Type B pancreatic cell (in vitro differentiated cells): ENCODE results near the gene DEPDC1. TPM values are rescaled to one million over a fixed set of nuclear protein-coding genes. Genes with fewer than 3 reads are reported as not detected.

ENCODE experiments used
- DNase-seq: peaks from one replicate; pipeline ENCODE4 v3.0.0; 2021; ENCODE audit warnings: mixed read lengths; ENCODE audit not compliant: unreplicated experiment; ENCODE audit errors: extremely low spot score
- H3K27ac Mint-ChIP-seq: 2 replicates; pipeline ENCODE4 v1.8.0; 2021; ENCODE audit warnings: mild to moderate bottlenecking, mixed read lengths
- H3K27me3 Mint-ChIP-seq: 2 replicates; pipeline ENCODE4 v1.8.0; 2021; ENCODE audit warnings: mixed read lengths
- H3K36me3 Mint-ChIP-seq: 2 replicates; pipeline ENCODE4 v1.8.0; 2021; ENCODE audit warnings: mixed read lengths
- H3K4me1 Mint-ChIP-seq: one replicate; pipeline ENCODE4 v1.8.0; 2021; ENCODE audit warnings: mixed read lengths; ENCODE audit not compliant: unreplicated experiment
- H3K4me3 Mint-ChIP-seq: 2 replicates; pipeline ENCODE4 v1.8.0; 2021; ENCODE audit warnings: mild to moderate bottlenecking, mixed read lengths
- H3K9me3 Mint-ChIP-seq: 2 replicates; pipeline ENCODE4 v1.8.0; 2021; ENCODE audit warnings: mixed read lengths
- total RNA-seq: library from RNA; stranded (reverse); gene quantifications from 2 replicates; pipeline ENCODE4 v1.2.1, GENCODE V29; 2021; ENCODE audit warnings: low replicate concordance
- TF ChIP-seq, protein P1 (sequence below): fragments of 200-600 bp; sonication (generic); conservative IDR thresholded peaks from 2 replicates; pipeline ENCODE4 v1.5.0; 2021; ENCODE audit warnings: antibody characterized with exemption, mild to moderate bottlenecking

DEPDC1 gene
- total RNA-seq, 1 donor from 2014 or later, result 25.7 TPM

GRCh38 chr1:68442822-68443556 is 53.9 kb downstream of the DEPDC1 start:
- TF ChIP-seq, protein P1, sequence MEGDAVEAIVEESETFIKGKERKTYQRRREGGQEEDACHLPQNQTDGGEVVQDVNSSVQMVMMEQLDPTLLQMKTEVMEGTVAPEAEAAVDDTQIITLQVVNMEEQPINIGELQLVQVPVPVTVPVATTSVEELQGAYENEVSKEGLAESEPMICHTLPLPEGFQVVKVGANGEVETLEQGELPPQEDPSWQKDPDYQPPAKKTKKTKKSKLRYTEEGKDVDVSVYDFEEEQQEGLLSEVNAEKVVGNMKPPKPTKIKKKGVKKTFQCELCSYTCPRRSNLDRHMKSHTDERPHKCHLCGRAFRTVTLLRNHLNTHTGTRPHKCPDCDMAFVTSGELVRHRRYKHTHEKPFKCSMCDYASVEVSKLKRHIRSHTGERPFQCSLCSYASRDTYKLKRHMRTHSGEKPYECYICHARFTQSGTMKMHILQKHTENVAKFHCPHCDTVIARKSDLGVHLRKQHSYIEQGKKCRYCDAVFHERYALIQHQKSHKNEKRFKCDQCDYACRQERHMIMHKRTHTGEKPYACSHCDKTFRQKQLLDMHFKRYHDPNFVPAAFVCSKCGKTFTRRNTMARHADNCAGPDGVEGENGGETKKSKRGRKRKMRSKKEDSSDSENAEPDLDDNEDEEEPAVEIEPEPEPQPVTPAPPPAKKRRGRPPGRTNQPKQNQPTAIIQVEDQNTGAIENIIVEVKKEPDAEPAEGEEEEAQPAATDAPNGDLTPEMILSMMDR, result peak; percentile 75
- Mint-ChIP-seq H3K36me3 (no peaks in the 10 kb centered on the region), H3K4me1 (peaks cover 7% of the 10 kb centered on the region), H3K4me3 (no peak overlapping the region), H3K9me3 (peaks cover 6% of the 10 kb centered on the region), H3K27ac (peak overlapping the region; percentile 13), H3K27me3 (peaks cover 17% of the 10 kb centered on the region)
- no peak for DNase-seq

GRCh38 chr1:68442006-68442405 is 54.9 kb downstream of the DEPDC1 start:
- no peak for DNase-seq
- peaks cover 17% of the 10 kb centered on the region for H3K27me3 Mint-ChIP-seq
- TF ChIP-seq, protein P1, result no peak
- H3K9me3 Mint-ChIP-seq, result peaks cover 6% of the 10 kb centered on the region
- no peak overlapping the region for H3K27ac Mint-ChIP-seq
- H3K4me1 Mint-ChIP-seq, result peaks cover 7% of the 10 kb centered on the region
- H3K36me3 Mint-ChIP-seq, result no peaks in the 10 kb centered on the region
- H3K4me3 Mint-ChIP-seq, result no peak overlapping the region

DNA sequence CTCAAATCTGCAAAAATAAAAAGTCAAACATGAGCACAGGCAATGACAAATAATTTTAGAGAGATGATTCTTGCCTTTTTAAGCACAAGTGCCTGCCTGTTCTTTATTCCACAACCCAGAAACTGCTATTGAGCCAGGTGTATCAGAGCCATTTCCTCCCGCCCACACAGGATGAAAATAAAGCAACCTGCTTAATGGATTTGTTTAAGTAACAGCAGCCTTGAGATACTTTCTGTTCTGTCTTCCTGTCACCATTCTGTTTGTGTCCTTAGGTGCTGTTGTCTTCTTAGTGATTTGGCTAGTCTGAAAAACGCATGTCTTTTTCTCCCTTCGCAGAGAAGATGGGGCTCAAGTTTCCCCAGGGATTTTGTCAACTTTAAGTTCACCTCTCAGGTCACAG is 58.6 kb downstream of the DEPDC1 start:
- Mint-ChIP-seq H3K27me3 (peaks cover 15% of the 10 kb centered on the region), H3K36me3 (no peaks in the 10 kb centered on the region), H3K9me3 (peaks cover 6% of the 10 kb centered on the region), H3K27ac (no peak overlapping the region), H3K4me3 (no peak overlapping the region), H3K4me1 (peaks cover 7% of the 10 kb centered on the region)
- DNase-seq, result no peak
- TF ChIP-seq, protein P1, result no peak

DNA sequence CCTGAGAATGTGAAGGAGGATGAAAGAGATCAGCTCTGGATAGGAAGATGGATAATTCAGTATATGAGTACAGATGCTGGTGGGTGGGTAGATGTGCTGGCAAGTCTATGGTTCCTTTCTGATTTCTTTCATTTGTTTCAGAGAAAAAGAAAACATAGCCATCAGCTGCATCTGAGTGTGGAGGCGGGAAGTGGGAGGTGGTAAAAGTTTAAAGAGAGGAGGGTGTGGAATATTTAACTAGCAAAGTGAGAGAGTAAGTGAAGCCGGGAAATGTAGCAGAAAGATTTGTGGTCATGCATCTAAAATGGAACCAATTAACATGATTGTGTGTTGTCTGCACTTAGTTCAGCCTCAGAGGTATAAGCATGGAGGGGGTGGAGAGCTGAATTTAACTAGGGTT is 63.5 kb downstream of the DEPDC1 start:
- Mint-ChIP-seq H3K27me3 (peaks cover 2% of the 10 kb centered on the region), H3K27ac (no peak overlapping the region)

GRCh38 chr1:68431076-68431475 is 65.8 kb downstream of the DEPDC1 start:
- Mint-ChIP-seq H3K4me1 (no peaks in the 10 kb centered on the region), H3K9me3 (no peaks in the 10 kb centered on the region), H3K27ac (no peak overlapping the region), H3K4me3 (no peak overlapping the region), H3K36me3 (no peaks in the 10 kb centered on the region), H3K27me3 (no peaks in the 10 kb centered on the region)
- no peak for DNase-seq
- TF ChIP-seq, protein P1, result no peak

More for the DNA sequence above, 63.5 kb downstream of the DEPDC1 start:
- no peaks in the 10 kb centered on the region for H3K36me3 Mint-ChIP-seq
- no peak for DNase-seq
- TF ChIP-seq, protein P1, result no peak
- H3K4me3 Mint-ChIP-seq, result no peak overlapping the region
- no peaks in the 10 kb centered on the region for H3K9me3 Mint-ChIP-seq
- H3K4me1 Mint-ChIP-seq, result peaks cover 2% of the 10 kb centered on the region
